Measurements from ENCODE around the gene GTF3C5. TPM values are rescaled to one million over a fixed set of nuclear protein-coding genes. Genes with fewer than 3 reads are reported as not detected.

Gene GTF3C5
- total and polyA plus RNA-seq, 2 of the 4 experiments (the other 2 are of a cell fraction) = 49.1 to 52.3 TPM

DNA sequence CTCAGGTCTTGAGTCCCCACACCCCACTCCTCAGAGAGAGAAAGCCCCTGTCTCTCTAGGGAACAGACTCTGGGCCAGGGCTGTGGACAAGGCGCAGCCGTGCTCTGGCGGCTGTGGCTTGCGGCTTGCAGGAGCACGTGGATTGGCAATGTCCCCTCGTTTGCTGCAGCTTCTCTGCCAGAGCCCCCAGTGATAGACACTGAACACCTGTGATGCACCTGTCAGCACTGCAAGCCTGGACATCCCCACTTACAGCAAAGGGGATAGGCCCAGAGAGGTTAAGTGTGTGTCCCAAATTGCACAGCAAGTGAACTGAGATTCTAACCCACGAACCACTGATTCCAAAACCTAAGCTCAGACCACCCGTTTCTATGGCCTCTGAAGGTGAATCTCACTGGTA, 45.3 kb upstream of the GTF3C5 start:
- no peak overlapping the region for H2BK20ac ChIP-seq (ENCODE audit: low read depth, low read length)
- H2AK9ac ChIP-seq (replicated peaks; ENCODE audit: low read depth, low read length, poor library complexity) = no peak overlapping the region
- POLR2A ChIA-PET (ENCODE audit: unreplicated experiment) = no interaction called here
- H3K23ac ChIP-seq (ENCODE audit: low read depth, low read length) = no peak overlapping the region
- H3K79me1 ChIP-seq (ENCODE audit: low read depth in 1 of 2, low read length in 2 of 2) = no peaks in the 10 kb centered on the region
- H3K18ac ChIP-seq (ENCODE audit: low read depth, low read length) = no peak overlapping the region
- no peak overlapping the region for H3K27ac ChIP-seq (ENCODE audit: insufficient read depth, low read length)
- ATAC-seq (ENCODE audit: low read depth) (no peak), DNase-seq (no peak)
- H3K14ac ChIP-seq (replicated peaks; ENCODE audit: low read depth, low read length) = no peak overlapping the region
- whole genome bisulfite sequencing, 2 experiments (ENCODE audit: extremely low coverage in 2 of 2, insufficient read length in 1 of 2) = 82% methylated on average over 5 of the region's 8 CpGs; no CpG with 5 or more reads in 1 of the 2 experiments
- CTCF ChIA-PET = no interaction called here
- no peak overlapping the region for H2BK15ac ChIP-seq (ENCODE audit: low read depth, low read length)
- H3K9ac ChIP-seq (ENCODE audit: low read depth, low read length) = no peak overlapping the region
- H3K9me1 ChIP-seq (ENCODE audit: insufficient read depth, low read length) = no peaks in the 10 kb centered on the region
- no peak overlapping the region for H2BK120ac ChIP-seq (ENCODE audit: low read depth, low read length)
- no peak overlapping the region for H4K8ac ChIP-seq (ENCODE audit: low read depth in 2 of 2, low read length in 2 of 2)
- no peak overlapping the region for H4K91ac ChIP-seq (ENCODE audit: insufficient read depth, low read depth, low read length)
- TF ChIP-seq RCOR1 (IDR thresholded peaks at IDR 0.05; ENCODE audit: insufficient replicate concordance, low read length) (no peak), SMC3 (IDR thresholded peaks at IDR 0.05; ENCODE audit: low read depth, low read length) (no peak), MAFK (IDR thresholded peaks at IDR 0.05; ENCODE audit: low read depth, low read length) (no peak), USF2 (IDR thresholded peaks at IDR 0.05; ENCODE audit: low read depth, low read length) (no peak), NFE2L2 (IDR thresholded peaks at IDR 0.05; ENCODE audit: low read depth, low read length) (no peak), FOS (IDR thresholded peaks at IDR 0.05; ENCODE audit: low read depth, low read length) (no peak), CEBPB (IDR thresholded peaks at IDR 0.05; ENCODE audit: low read depth, low read length) (no peak), MAZ (IDR thresholded peaks at IDR 0.05; ENCODE audit: borderline replicate concordance, low read depth, low read length) (no peak), RFX5 (IDR thresholded peaks at IDR 0.05; ENCODE audit: low read depth, low read length) (no peak), BHLHE40 (IDR thresholded peaks at IDR 0.05; ENCODE audit: low read depth, low read length) (no peak), ELK1 (IDR thresholded peaks at IDR 0.05; ENCODE audit: borderline replicate concordance, low read depth, low read length) (no peak), POLR2A (IDR thresholded peaks at IDR 0.05; ENCODE audit: low read depth, low read length) (no peak)
- TF ChIP-seq, protein P1, sequence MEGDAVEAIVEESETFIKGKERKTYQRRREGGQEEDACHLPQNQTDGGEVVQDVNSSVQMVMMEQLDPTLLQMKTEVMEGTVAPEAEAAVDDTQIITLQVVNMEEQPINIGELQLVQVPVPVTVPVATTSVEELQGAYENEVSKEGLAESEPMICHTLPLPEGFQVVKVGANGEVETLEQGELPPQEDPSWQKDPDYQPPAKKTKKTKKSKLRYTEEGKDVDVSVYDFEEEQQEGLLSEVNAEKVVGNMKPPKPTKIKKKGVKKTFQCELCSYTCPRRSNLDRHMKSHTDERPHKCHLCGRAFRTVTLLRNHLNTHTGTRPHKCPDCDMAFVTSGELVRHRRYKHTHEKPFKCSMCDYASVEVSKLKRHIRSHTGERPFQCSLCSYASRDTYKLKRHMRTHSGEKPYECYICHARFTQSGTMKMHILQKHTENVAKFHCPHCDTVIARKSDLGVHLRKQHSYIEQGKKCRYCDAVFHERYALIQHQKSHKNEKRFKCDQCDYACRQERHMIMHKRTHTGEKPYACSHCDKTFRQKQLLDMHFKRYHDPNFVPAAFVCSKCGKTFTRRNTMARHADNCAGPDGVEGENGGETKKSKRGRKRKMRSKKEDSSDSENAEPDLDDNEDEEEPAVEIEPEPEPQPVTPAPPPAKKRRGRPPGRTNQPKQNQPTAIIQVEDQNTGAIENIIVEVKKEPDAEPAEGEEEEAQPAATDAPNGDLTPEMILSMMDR (conservative IDR thresholded peaks at IDR 0.05; ENCODE audit: low read depth, low read length) = no peak
- H3K36me3 ChIP-seq (ENCODE audit: control insufficient read depth, insufficient read depth, low read length) = no peaks in the 10 kb centered on the region
- H3K4me3 ChIP-seq (ENCODE audit: insufficient read depth, low read depth, low read length) = no peak overlapping the region
- no peak overlapping the region for H2AFZ ChIP-seq (replicated peaks; ENCODE audit: low read length, poor library complexity)
- no peak overlapping the region for H2BK5ac ChIP-seq (ENCODE audit: low read depth, low read length, poor library complexity, severe bottlenecking)
- in situ Hi-C loops (cut with MboI; ENCODE audit: low sequenced_read_pairs) (no loop called here), dilution Hi-C loops (cut with HindIII; ENCODE audit: low sequenced_read_pairs, unreplicated experiment) (no loop called here), intact Hi-C loops (cut with micrococcal nuclease) (no loop called here)
- H3K27me3 ChIP-seq (ENCODE audit: control insufficient read depth, insufficient read depth, low read length) = peaks cover 67% of the 10 kb centered on the region
- H4K20me1 ChIP-seq (ENCODE audit: insufficient read depth, low read length) = no peaks in the 10 kb centered on the region
- no peak overlapping the region for H3K56ac ChIP-seq (ENCODE audit: extremely low read depth, insufficient read depth, low read length)
- H3K4me1 ChIP-seq (ENCODE audit: control insufficient read depth, insufficient read depth, low read length) = no peaks in the 10 kb centered on the region
- no peaks in the 10 kb centered on the region for H3K9me3 ChIP-seq (ENCODE audit: control insufficient read depth, insufficient read depth, low read length)
- no TSS peak for BruUV-seq (replicated peaks)
- H3K4me2 ChIP-seq (ENCODE audit: low read depth, low read length) = no peak overlapping the region
- H4K5ac ChIP-seq (ENCODE audit: low read depth, low read length) = no peak overlapping the region
- H2AK5ac ChIP-seq (ENCODE audit: low read depth, low read length) = no peak overlapping the region
- H3K4ac ChIP-seq (ENCODE audit: low read depth, low read length) = no peak overlapping the region
